Measurements from ENCODE around the gene MDGA2. TPM values are rescaled to one million over a fixed set of nuclear protein-coding genes. Genes with fewer than 3 reads are reported as not detected.

MDGA2 gene
- total RNA-seq, 1 donor from 2014 or later, result not detected

DNA sequence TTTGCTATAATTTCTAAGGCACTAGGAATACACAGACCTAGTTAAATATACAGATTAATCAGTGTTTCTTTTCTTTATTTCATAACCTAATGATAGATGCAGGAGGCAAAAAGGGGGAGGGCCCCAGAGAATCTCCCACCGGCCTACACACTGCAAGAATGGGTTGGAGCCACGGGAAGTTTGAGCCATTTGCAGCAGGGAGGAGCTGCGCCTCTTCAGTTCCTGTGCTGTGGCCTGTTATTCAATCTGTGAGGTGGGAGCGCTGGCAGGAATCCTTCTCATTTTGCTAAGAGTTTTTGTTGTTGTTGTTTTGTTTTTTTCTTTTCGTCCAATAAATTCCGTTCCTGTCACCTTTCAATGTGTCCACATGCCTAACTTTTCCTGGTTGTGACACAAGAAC is 772.6 kb downstream of the MDGA2 start:
- intact Hi-C loops (cut with DNase I), result no loop called here
- ATAC-seq (ENCODE audit: poor library complexity) (no peak), DNase-seq (no peak)

DNA sequence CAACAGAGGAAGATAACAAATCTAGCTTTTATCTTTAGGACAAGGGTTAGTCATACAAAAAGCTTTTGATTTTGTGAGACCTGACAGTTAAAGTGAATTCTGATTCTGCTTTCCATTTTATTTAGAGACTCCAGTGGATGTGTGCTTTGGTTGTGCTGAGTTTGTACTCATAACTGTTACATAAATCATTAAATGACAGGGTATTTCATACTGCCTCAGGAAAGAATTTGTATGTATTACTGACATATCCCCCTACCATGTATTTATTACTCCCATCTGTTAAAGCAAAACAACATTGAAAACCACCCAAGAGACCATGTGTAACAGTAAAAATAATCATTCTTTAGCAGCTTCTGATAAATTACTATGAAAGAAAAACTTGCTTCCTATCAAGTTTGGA is 780.9 kb downstream of the MDGA2 start:
- intact Hi-C loops (cut with DNase I), result no loop called here
- no peak for ATAC-seq (ENCODE audit: poor library complexity)
- DNase-seq, result no peak

DNA sequence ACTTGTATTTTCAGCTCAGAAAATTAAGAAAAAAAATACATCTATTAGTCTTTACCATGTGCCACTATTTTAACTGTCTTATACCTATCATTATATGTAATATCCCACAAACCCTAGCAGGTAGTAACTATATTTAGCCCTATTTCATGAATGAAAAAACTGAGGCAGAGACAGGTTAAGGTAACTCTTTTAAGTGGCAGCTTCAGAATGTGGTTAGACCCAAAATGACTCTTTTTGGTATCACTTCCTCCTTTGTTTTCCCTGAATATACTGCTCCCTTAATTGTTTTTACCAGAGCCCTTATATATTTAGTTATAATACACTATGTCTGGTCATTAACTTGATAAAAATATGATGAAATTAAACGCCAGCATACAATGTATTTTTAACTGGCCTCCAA is 788.3 kb downstream of the MDGA2 start:
- ATAC-seq (ENCODE audit: poor library complexity) (no peak), DNase-seq (no peak)
- intact Hi-C loops (cut with DNase I), result no loop called here

DNA sequence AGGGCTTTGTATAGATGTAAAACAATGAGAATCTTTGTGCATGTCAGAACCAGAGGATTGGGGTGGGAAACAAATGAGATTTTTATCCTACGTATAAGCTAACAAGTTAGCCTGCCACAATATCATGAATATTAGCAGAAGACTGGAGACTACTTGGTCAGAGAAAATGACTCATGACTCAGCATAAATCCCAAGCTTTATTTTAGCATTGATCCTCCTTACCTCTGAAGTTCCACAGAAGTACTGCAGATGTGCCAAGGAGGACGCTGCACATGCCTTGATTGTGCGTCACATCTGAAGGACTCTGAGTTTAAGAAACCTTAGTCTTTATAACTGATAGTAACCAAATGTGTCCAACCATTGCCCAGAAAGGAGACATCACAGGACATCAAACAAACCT is 789.8 kb downstream of the MDGA2 start:
- intact Hi-C loops (cut with DNase I), result no loop called here
- DNase-seq, result no peak
- no peak for ATAC-seq (ENCODE audit: poor library complexity)

DNA sequence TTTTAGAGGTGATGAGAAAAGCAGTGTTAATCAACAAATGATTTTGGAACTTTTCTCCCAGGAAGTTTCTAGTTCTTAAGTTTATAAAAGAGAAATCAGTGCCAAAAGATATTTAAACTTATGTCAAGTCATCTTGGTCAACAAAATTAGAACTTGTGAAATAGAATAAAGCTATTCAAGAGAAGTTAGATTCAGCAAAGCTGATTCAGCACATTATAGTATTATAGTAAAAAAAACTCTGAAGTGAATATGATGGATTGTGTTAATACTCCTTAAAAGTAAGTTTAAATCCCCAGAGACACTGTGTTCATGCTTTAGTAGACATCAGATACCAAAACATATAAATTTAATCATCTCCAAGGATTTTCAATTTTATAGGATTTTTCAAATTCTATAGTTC is 813.7 kb downstream of the MDGA2 start:
- DNase-seq, result no peak
- ATAC-seq (ENCODE audit: poor library complexity), result no peak
- intact Hi-C loops (cut with DNase I), result no loop called here

DNA sequence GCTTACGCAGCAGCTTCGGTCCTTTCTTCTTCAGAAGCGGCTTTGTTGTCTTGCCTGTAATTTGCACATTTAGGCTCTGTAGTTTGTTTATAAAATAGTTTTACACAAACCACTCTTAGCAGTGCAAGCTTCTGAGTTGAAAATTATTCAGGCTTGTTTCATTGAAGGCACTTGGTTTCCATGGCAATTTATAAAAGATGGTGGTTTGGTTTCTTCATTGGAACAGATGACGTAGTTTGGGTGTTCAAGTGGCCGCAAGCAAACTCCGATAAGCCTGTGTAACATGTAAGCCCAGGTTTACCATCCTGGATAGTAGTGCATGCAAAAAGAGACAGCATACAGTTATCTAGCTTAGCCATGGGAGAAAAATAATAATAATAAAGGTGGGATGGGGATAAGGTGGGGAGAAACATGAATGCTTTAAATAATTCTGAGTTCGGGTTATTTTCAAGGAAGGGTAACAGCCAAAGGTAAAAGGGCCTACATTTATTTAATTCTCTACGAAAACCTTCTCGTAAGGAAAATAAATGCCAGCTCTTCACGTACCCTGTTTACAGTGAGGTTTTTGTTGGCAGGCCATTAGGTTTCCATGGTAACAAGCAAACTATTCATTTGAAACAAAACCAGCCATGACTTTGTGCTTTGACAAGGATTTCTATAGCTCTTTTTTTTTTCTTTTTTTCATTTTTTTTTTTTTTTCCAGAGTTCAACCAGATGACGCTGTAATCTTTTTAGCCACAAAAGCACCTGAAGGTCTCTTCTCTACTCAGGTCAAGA is 834.3 kb downstream of the MDGA2 start:
- ATAC-seq (ENCODE audit: poor library complexity) (no peak), DNase-seq (no peak)
- intact Hi-C loops (cut with DNase I), result no loop called here

DNA sequence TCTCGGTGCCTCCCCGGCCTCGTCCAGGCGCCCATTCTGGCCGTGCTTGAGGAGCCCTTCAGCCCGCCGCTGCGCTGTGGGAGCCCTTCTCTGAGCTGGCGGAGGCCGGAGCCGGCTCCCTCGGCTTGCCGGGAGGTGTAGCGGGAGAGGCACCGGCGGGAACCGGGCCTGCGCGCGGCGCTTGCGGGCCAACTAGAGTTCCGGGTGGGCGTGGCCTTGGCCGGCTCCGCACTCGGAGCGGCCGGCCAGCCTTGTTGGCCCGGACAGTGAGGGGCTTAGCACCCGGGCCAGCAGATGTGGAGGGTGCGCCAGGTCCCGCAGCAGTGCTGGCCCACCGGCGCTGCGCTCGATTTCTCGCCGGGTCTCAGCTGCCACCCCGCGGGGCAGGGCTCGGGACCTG is 855.1 kb downstream of the MDGA2 start:
- peak; percentile 35 for DNase-seq
- intact Hi-C loops (cut with DNase I), result no loop called here

DNA sequence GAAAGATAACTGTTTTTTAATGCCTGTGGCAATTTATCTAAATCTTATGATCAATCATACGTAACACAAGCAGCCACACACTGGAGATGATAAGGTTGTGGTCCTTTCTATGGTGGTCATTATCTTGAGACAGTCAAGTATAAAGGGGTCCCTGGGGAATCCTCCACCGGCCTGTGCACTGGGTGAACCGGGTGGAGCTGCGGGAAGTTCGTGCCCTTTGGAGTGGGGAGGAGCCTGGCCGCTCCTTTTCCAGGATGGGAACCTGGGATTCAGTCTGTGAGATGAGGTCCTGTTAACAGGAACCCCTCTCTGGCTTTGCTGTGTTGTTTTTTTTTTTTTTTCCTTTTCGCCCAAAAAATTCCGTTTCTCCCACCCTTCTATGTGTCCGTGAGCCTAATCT is 856.3 kb downstream of the MDGA2 start:
- intact Hi-C loops (cut with DNase I), result no loop called here
- no peak for DNase-seq
- no peak for ATAC-seq (ENCODE audit: poor library complexity)

More for the DNA sequence above, 855.1 kb downstream of the MDGA2 start:
- no peak for ATAC-seq (ENCODE audit: poor library complexity)

DNA sequence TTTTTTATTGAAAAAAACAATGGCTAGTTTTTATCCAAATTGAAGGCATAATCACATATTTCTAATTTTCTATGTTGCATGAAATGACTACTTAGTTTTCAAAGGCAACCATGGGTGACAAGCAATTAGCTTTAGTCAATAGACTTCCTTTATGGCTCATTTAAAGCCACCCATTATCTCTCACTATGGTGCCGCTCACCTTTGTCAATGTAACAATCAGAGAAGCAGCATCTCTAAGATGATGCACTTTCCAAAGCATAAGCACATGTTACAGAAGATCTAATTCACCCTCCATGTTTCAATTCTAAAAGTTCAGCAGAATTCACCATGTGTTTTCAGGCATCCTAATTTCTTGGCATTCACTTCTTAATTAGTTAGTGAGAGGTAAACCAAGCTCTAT is 857.3 kb downstream of the MDGA2 start:
- intact Hi-C loops (cut with DNase I), result no loop called here
- no peak for ATAC-seq (ENCODE audit: poor library complexity)
- DNase-seq, result no peak

DNA sequence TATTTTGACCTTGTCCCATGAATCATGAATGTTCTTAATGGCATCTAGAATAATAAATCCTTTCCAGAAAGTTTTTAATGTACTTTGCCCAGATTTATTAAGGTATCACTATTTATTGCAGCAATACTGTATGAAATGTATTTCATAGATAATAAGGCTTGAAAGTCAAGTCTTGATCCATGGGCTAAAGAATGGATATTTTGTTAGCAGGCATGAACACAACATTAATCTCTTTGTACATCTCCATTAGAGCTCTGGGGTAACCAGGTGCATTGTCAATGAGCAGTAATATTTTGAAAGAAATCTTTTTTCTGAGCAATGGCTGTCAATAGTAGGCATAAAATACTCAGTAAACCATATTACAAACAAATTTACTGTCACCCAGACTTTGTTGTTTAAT is 882.3 kb downstream of the MDGA2 start:
- intact Hi-C loops (cut with DNase I), result no loop called here
- DNase-seq (no peak), ATAC-seq (ENCODE audit: poor library complexity) (no peak)
